ENCODE data around the gene HES6.

DNA sequence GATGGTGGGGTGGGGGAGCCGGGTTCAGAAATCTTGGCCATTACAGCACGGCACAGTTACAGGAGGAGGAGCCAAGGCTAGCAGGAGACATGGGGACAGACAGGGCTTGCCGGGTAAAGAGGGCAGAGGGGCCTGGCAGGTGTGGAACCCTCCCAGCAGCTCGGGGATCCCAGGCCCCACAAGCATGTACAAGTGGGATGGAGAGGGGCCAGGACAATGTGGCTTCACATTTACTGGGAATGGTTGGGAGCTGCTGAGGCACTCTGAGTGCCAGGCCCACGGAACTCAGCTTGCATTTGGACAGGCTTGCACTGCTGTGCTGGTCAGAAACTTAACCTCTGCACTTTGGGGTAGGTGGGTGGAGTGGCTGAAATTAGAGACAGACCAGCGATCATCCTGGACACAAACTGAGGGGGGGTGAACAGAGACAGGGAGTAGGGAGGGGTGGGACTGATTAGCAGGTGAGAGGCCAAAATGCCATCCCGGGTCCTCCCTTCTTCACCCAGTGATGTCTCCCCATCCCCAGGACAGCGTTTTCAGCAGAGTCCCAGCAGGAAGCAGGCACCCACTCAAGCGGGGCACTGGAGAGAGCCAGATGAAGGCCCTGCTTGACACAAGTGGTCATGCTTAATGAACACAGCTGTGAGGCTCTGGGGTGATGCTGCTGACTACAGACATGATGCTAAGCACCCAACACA lies 38.9 kb upstream of the HES6 start:
- TF ChIP-seq, protein P1, sequence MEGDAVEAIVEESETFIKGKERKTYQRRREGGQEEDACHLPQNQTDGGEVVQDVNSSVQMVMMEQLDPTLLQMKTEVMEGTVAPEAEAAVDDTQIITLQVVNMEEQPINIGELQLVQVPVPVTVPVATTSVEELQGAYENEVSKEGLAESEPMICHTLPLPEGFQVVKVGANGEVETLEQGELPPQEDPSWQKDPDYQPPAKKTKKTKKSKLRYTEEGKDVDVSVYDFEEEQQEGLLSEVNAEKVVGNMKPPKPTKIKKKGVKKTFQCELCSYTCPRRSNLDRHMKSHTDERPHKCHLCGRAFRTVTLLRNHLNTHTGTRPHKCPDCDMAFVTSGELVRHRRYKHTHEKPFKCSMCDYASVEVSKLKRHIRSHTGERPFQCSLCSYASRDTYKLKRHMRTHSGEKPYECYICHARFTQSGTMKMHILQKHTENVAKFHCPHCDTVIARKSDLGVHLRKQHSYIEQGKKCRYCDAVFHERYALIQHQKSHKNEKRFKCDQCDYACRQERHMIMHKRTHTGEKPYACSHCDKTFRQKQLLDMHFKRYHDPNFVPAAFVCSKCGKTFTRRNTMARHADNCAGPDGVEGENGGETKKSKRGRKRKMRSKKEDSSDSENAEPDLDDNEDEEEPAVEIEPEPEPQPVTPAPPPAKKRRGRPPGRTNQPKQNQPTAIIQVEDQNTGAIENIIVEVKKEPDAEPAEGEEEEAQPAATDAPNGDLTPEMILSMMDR (IDR thresholded peaks at IDR 0.05) = no peak
- TF ChIP-seq POLR2A (IDR thresholded peaks at IDR 0.05) = no peak

All from uterus (tissue), 2 donors.